Measurements from ENCODE around the gene AKT1. TPM values are rescaled to one million over a fixed set of nuclear protein-coding genes. Genes with fewer than 3 reads are reported as not detected.

AKT1 gene
- polyA plus RNA-seq, 1 experiment = 104 TPM

- no peak for DNase-seq (ENCODE audit: low read depth, low spot score)
- CTCF ChIA-PET = interaction anchor here (1.1 to 1.7 kb wide), 2 partner anchors 24 to 55 kb away, joined by 3 to 16 read pairs; partner anchors contain the start of gene AKT1
- Histone ChIP-seq H3K27me3 (ENCODE audit: control insufficient read depth, insufficient read depth, low read length) (no peaks in the 10 kb centered on the region), H3K27ac (ENCODE audit: low read depth, low read length) (no peak overlapping the region), H3K4me3 (ENCODE audit: low read depth, low read length) (no peak overlapping the region), H3K9me3 (ENCODE audit: control insufficient read depth, insufficient read depth, low read length) (peaks cover 24% of the 10 kb centered on the region)
- POLR2A ChIA-PET = interaction anchor here (3.7 kb wide), 1 partner anchor 19 kb away, joined by 12 read pairs; the partner anchor contains the start of gene SIVA1
- TF ChIP-seq CTCF (IDR thresholded peaks at IDR 0.05; ENCODE audit: low read depth, low read length) = no peak
These were observed 24.2 kb downstream of the AKT1 start for GRCh38 chr14:104771374-104771773.

GRCh38 chr14:104770851-104771272, 24.7 kb downstream of the AKT1 start:
- TF ChIP-seq CTCF (IDR thresholded peaks at IDR 0.05; ENCODE audit: low read depth, low read length) = peak; percentile 56
- no peak for DNase-seq (ENCODE audit: low read depth, low spot score)
- Histone ChIP-seq H3K27me3 (ENCODE audit: control insufficient read depth, insufficient read depth, low read length) (no peaks in the 10 kb centered on the region), H3K9me3 (ENCODE audit: control insufficient read depth, insufficient read depth, low read length) (peaks cover 23% of the 10 kb centered on the region), H3K4me3 (ENCODE audit: low read depth, low read length) (no peak overlapping the region), H3K27ac (ENCODE audit: low read depth, low read length) (no peak overlapping the region)
- ChIA-PET POLR2A (interaction anchor here (3.7 kb wide), 1 partner anchor 18 kb away, joined by 12 read pairs; the partner anchor contains the start of gene SIVA1), CTCF (interaction anchor here (0.7 to 1.7 kb wide), 3 partner anchors 24 to 68 kb away, joined by 3 to 16 read pairs (median 3); partner anchors contain the start of gene AKT1)

- H3K4me3 ChIP-seq (ENCODE audit: low read depth, low read length) = no peak overlapping the region
- CTCF ChIA-PET = interaction anchor here (0.7 to 1.7 kb wide), 2 partner anchors 56 to 69 kb away, joined by 3 to 16 read pairs; no protein-coding TSS in a partner anchor
- POLR2A ChIA-PET = interaction anchor here (3.7 kb wide), 1 partner anchor 17 kb away, joined by 12 read pairs; the partner anchor contains the start of gene SIVA1
- no peaks in the 10 kb centered on the region for H3K27me3 ChIP-seq (ENCODE audit: control insufficient read depth, insufficient read depth, low read length)
- TF ChIP-seq CTCF (IDR thresholded peaks at IDR 0.05; ENCODE audit: low read depth, low read length) = no peak
- DNase-seq (ENCODE audit: low read depth, low spot score) = no peak
- peaks cover 23% of the 10 kb centered on the region for H3K9me3 ChIP-seq (ENCODE audit: control insufficient read depth, insufficient read depth, low read length)
- H3K27ac ChIP-seq (ENCODE audit: low read depth, low read length) = no peak overlapping the region
These were observed 25.4 kb downstream of the AKT1 start for GRCh38 chr14:104770072-104770579.

GRCh38 chr14:104769324-104770071, 26.1 kb downstream of the AKT1 start:
- Histone ChIP-seq H3K27ac (ENCODE audit: low read depth, low read length) (no peak overlapping the region), H3K4me3 (ENCODE audit: low read depth, low read length) (no peak overlapping the region), H3K9me3 (ENCODE audit: control insufficient read depth, insufficient read depth, low read length) (peaks cover 23% of the 10 kb centered on the region), H3K27me3 (ENCODE audit: control insufficient read depth, insufficient read depth, low read length) (no peaks in the 10 kb centered on the region)
- ChIA-PET CTCF (interaction anchor here (0.6 to 7.2 kb wide), 21 partner anchors 8 to 277 kb away, joined by 3 to 90 read pairs (median 7); partner anchors contain the start of gene SIVA1), POLR2A (interaction anchor here (1.4 kb wide), 1 partner anchor 45 kb away, joined by 3 read pairs; the partner anchor contains the start of gene ADSS1)
- no peak for TF ChIP-seq CTCF (IDR thresholded peaks at IDR 0.05; ENCODE audit: low read depth, low read length)
- no peak for DNase-seq (ENCODE audit: low read depth, low spot score)
